Measurements from ENCODE around the gene OPTC. TPM values are rescaled to one million over a fixed set of nuclear protein-coding genes. Genes with fewer than 3 reads are reported as not detected.

OPTC gene
- total and polyA plus RNA-seq, 12 donors = 0.07 TPM; not detected in 11

DNA sequence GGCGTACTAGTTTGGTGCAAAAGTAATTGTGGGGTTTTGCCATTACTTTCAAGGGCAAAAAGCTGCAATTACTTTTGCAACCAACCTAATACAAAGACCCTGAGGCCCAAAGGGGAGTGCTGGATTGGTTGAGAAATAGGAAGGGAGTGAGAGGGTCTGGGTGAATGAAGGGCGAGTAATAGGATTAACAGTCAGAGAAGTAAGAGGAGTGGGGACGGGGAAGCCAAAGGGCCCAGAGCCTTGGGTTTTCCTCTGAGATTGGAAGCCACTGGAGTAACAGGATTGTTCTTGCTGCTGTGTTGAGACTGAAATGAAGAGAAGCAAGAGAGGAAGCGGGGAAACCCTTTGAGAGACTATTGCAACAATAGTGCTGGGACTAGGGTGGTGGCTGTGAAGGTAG lies 37.4 kb upstream of the OPTC start:
- WGBS, 4 donors = 81 to 96% (median 89%) methylated on average over 4 of the region's 4 CpGs
- Histone ChIP-seq H3K27me3 (peaks cover 12% of the 10 kb centered on the region), H3K36me3 (replicated peaks in 1 of 2) (no peaks in the 10 kb centered on the region), H3K27ac (no peak overlapping the region), H3K9me3 (replicated peaks in 1 of 3) (no peaks in the 10 kb centered on the region), H3K4me1 (replicated peaks in 1 of 2) (no peaks in the 10 kb centered on the region), H3K4me3 (no peak overlapping the region)
- no peak for DNase-seq
- TF ChIP-seq POLR2A (IDR thresholded peaks at IDR 0.05) = no peak
- TF ChIP-seq, protein P1, sequence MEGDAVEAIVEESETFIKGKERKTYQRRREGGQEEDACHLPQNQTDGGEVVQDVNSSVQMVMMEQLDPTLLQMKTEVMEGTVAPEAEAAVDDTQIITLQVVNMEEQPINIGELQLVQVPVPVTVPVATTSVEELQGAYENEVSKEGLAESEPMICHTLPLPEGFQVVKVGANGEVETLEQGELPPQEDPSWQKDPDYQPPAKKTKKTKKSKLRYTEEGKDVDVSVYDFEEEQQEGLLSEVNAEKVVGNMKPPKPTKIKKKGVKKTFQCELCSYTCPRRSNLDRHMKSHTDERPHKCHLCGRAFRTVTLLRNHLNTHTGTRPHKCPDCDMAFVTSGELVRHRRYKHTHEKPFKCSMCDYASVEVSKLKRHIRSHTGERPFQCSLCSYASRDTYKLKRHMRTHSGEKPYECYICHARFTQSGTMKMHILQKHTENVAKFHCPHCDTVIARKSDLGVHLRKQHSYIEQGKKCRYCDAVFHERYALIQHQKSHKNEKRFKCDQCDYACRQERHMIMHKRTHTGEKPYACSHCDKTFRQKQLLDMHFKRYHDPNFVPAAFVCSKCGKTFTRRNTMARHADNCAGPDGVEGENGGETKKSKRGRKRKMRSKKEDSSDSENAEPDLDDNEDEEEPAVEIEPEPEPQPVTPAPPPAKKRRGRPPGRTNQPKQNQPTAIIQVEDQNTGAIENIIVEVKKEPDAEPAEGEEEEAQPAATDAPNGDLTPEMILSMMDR (IDR thresholded peaks at IDR 0.05) = no peak
- intact Hi-C loops (cut with DNase I) = no loop called here

DNA sequence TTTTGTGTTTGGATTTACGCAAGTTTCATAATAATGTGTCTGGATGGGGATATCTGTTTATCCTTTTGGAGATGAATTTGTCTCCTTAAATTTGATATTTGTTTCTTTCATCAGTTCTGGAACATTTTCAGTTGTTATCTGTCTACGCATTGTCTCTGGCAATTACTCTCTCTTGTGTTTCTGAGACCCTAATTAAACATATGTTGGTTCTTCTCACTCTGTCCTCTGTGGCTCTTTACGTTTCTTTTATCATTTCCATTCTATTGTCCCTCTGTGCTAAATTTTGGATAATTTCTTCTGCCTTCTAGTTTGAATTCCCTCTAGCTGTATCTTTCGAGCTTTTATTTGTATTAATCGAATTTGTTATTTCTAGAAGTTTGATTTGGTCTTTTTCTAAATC lies 35.9 kb upstream of the OPTC start:
- H3K27me3 ChIP-seq = peaks cover 12% of the 10 kb centered on the region
- H3K4me1 ChIP-seq (replicated peaks in 1 of 2) = no peaks in the 10 kb centered on the region
- TF ChIP-seq, protein P1 (IDR thresholded peaks at IDR 0.05) = no peak
- no peak for TF ChIP-seq POLR2A (IDR thresholded peaks at IDR 0.05)
- H3K9me3 ChIP-seq (replicated peaks in 1 of 3) = no peaks in the 10 kb centered on the region
- 86 to 90% (median 89%) methylated on average over 5 of the region's 5 CpGs for WGBS, 4 donors
- no peak for DNase-seq
- no peak overlapping the region for H3K4me3 ChIP-seq
- no peak overlapping the region for H3K27ac ChIP-seq
- intact Hi-C loops (cut with DNase I) = no loop called here
- no peaks in the 10 kb centered on the region for H3K36me3 ChIP-seq (replicated peaks in 1 of 2)

DNA sequence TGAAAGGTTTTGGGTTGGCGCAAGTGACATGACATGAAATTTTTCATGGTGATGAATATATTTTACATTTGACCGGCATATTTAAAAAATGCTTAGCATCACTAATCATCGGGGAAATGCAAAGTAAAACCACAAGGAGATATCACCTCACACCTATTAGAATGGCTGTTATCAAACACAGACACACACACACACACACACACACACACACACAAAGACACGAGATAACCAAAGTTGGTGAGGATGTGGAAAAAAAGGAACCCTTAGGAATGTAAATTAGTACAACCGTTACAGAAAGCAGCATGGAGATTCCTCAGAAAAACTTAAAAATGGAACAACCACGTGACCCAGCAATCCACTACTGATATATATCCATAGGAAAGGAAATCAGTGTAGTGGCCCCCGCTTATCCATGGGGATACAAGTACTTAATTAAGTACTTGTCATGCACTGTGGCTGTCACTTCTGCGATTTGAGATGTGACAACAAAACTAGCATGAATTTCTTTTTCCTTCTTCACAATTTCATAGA lies 34.2 kb upstream of the OPTC start:
- Histone ChIP-seq H3K9me3 (replicated peaks in 1 of 3) (no peaks in the 10 kb centered on the region), H3K4me1 (replicated peaks in 1 of 2) (no peaks in the 10 kb centered on the region), H3K4me3 (no peak overlapping the region), H3K27ac (no peak overlapping the region), H3K36me3 (replicated peaks in 1 of 2) (no peaks in the 10 kb centered on the region), H3K27me3 (peaks cover 12% of the 10 kb centered on the region)
- TF ChIP-seq, protein P1 (IDR thresholded peaks at IDR 0.05) = no peak
- no peak for TF ChIP-seq POLR2A (IDR thresholded peaks at IDR 0.05)
- intact Hi-C loops (cut with DNase I) = no loop called here
- WGBS, 4 donors = 72 to 85% (median 78%) methylated on average over 8 of the region's 8 CpGs
- no peak for DNase-seq

DNA sequence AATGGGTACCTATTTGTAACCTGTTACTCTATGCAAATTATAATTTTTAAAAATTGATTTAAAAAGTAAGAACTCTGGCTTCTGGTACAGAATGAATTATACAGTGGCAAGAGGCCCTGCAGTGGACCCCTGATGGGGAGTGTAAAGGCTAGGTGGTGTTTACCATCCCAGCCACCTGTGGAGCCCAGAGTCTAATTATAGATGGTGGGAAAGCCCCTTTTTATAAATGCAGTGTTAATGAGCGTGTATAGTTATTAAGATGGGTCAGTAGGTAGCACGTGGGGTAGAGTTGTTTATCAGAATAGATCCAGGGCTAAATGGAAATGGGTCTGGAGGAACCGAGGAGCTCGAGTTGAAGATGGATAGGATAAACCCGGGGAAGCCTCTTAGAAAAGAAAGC lies 32.2 kb upstream of the OPTC start:
- H3K4me1 ChIP-seq (replicated peaks in 1 of 2) = peaks cover 4 to 12% of the 10 kb centered on the region in 2 donors
- WGBS, 4 donors = 75 to 79% (median 76%) methylated on average over 5 of the region's 5 CpGs
- intact Hi-C loops (cut with DNase I) = no loop called here
- H3K27me3 ChIP-seq = peaks cover 10% of the 10 kb centered on the region
- TF ChIP-seq, protein P1 (IDR thresholded peaks at IDR 0.05) = no peak
- TF ChIP-seq POLR2A (IDR thresholded peaks at IDR 0.05) = no peak
- DNase-seq = no peak
- H3K36me3 ChIP-seq (replicated peaks in 1 of 2) = no peaks in the 10 kb centered on the region
- H3K9me3 ChIP-seq (replicated peaks in 1 of 3) = no peaks in the 10 kb centered on the region
- H3K27ac ChIP-seq = no peak overlapping the region
- no peak overlapping the region for H3K4me3 ChIP-seq
